IMR-90 (cell line): ENCODE measurements around the gene MORC1. TPM values are rescaled to one million over a fixed set of nuclear protein-coding genes. Genes with fewer than 3 reads are reported as not detected.

Experiments
- ATAC-seq: fragments of 200-7000 bp; cut with Tn5 transposase; 2 replicates; pipeline ENCODE4 v1.9.1; 2020; ENCODE audit warnings: low read depth, mild to moderate bottlenecking, moderate library complexity
- BruUV-seq: library from RNA; stranded (reverse); fragments of 400-500 nt; replicated peaks from 2 replicates; lab custom pipeline; 2021; lab: Mats Ljungman, UMichigan
- CTCF ChIA-PET: fragments of 300-600 bp; formaldehyde crosslinking; extraction: SDS; loops from one replicate; lab custom pipeline; 2021; ENCODE audit warnings: antibody characterized with exemption; lab: Yijun Ruan, JAX
- POLR2A ChIA-PET: fragments of 300-600 bp; sonication (Branson Sonifier 250); formaldehyde crosslinking; loops from one replicate; lab custom pipeline; 2022; ENCODE audit warnings: antibody characterized with exemption; ENCODE audit not compliant: unreplicated experiment; lab: Charles Lee
- DNase-seq: peaks from one replicate; pipeline ENCODE4 v3.0.0; 2013
- H2AFZ ChIP-seq: replicated peaks from 2 replicates; pipeline ENCODE3; 2013; ENCODE audit warnings: low read length, mild to moderate bottlenecking; ENCODE audit not compliant: poor library complexity
- H2AK5ac ChIP-seq: 2 replicates; pipeline ENCODE4 v1.6.1; 2013; ENCODE audit warnings: low read depth, low read length, inconsistent platforms
- H2AK9ac ChIP-seq: replicated peaks from 2 replicates; pipeline ENCODE3; 2013; ENCODE audit warnings: mild to moderate bottlenecking, low read depth, low read length, moderate library complexity; ENCODE audit not compliant: poor library complexity
- H2BK120ac ChIP-seq: 2 replicates; pipeline ENCODE4 v1.6.1; 2013; ENCODE audit warnings: low read depth, low read length, inconsistent platforms
- H2BK15ac ChIP-seq: 3 replicates; pipeline ENCODE4 v1.6.1; 2013; ENCODE audit warnings: low read depth, low read length, inconsistent platforms
- H2BK20ac ChIP-seq: 2 replicates; pipeline ENCODE4 v1.6.1; 2013; ENCODE audit warnings: low read depth, mild to moderate bottlenecking, inconsistent platforms, low read length, moderate library complexity
- H2BK5ac ChIP-seq: 2 replicates; pipeline ENCODE4 v1.6.1; 2013; ENCODE audit warnings: mild to moderate bottlenecking, low read depth, low read length, inconsistent platforms; ENCODE audit not compliant: poor library complexity, severe bottlenecking
- H3K14ac ChIP-seq: replicated peaks from 2 replicates; pipeline ENCODE4 v1.6.1; 2013; ENCODE audit warnings: low read depth, low read length, inconsistent platforms
- H3K18ac ChIP-seq: 2 replicates; pipeline ENCODE4 v1.6.1; 2013; ENCODE audit warnings: low read depth, low read length, control low read depth
- H3K23ac ChIP-seq: 2 replicates; pipeline ENCODE4 v1.6.1; 2013; ENCODE audit warnings: low read depth, low read length, inconsistent platforms
- H3K27ac ChIP-seq: 2 replicates; pipeline ENCODE4 v1.5.1; 2013; ENCODE audit warnings: mild to moderate bottlenecking, control low read depth, low read length; ENCODE audit not compliant: insufficient read depth
- H3K27me3 ChIP-seq: 2 replicates; pipeline ENCODE4 v1.6.1; 2013; ENCODE audit warnings: low read length; ENCODE audit not compliant: control insufficient read depth, insufficient read depth
- H3K36me3 ChIP-seq: 2 replicates; pipeline ENCODE4 v1.6.1; 2013; ENCODE audit warnings: low read length, mixed read lengths; ENCODE audit not compliant: control insufficient read depth, insufficient read depth
- H3K4ac ChIP-seq: 2 replicates; pipeline ENCODE4 v1.6.1; 2013; ENCODE audit warnings: low read depth, low read length, inconsistent platforms
- H3K4me1 ChIP-seq: 2 replicates; pipeline ENCODE4 v1.6.1; 2013; ENCODE audit warnings: low read length, mixed read lengths; ENCODE audit not compliant: control insufficient read depth, insufficient read depth
- H3K4me2 ChIP-seq: 2 replicates; pipeline ENCODE4 v1.6.1; 2013; ENCODE audit warnings: low read depth, mild to moderate bottlenecking, control low read depth, low read length, moderate library complexity
- H3K4me3 ChIP-seq: 2 replicates; pipeline ENCODE4 v1.5.1; 2013; ENCODE audit warnings: low read depth, mild to moderate bottlenecking, control low read depth, low read length, moderate library complexity; ENCODE audit not compliant: insufficient read depth
- H3K56ac ChIP-seq: 2 replicates; pipeline ENCODE4 v1.6.1; 2013; ENCODE audit warnings: low read length, inconsistent platforms; ENCODE audit not compliant: insufficient read depth; ENCODE audit errors: extremely low read depth
- H3K79me1 ChIP-seq, 2 experiments: 2 replicates each; pipeline ENCODE4 v1.6.1; 2013; ENCODE audit warnings: low read length in 2 of 2, inconsistent platforms in 1 of 2, low read depth in 1 of 2
- H3K9ac ChIP-seq: 2 replicates; pipeline ENCODE4 v1.6.1; 2013; ENCODE audit warnings: low read depth, low read length, control low read depth
- H3K9me1 ChIP-seq: 2 replicates; pipeline ENCODE4 v1.6.1; 2013; ENCODE audit warnings: low read length, inconsistent platforms; ENCODE audit not compliant: insufficient read depth
- H3K9me3 ChIP-seq: 2 replicates; pipeline ENCODE4 v1.6.1; 2013; ENCODE audit warnings: low read length; ENCODE audit not compliant: control insufficient read depth, insufficient read depth
- H4K20me1 ChIP-seq: 2 replicates; pipeline ENCODE4 v1.6.1; 2013; ENCODE audit warnings: low read length, inconsistent platforms; ENCODE audit not compliant: insufficient read depth
- H4K5ac ChIP-seq: 2 replicates; pipeline ENCODE4 v1.6.1; 2013; ENCODE audit warnings: mild to moderate bottlenecking, low read depth, low read length, control low read depth
- H4K8ac ChIP-seq, 2 experiments: 2 replicates each; pipeline ENCODE4 v1.6.1; 2013; ENCODE audit warnings: low read depth in 2 of 2, low read length in 2 of 2, control low read depth in 1 of 2, inconsistent platforms in 1 of 2
- H4K91ac ChIP-seq: 2 replicates; pipeline ENCODE4 v1.6.1; 2013; ENCODE audit warnings: low read depth, low read length, inconsistent platforms; ENCODE audit not compliant: insufficient read depth
- BHLHE40 ChIP-seq: fragments of 150-350 bp; IDR thresholded peaks from 2 replicates; pipeline ENCODE4 v1.6.1; 2016; ENCODE audit warnings: mild to moderate bottlenecking, low read depth, low read length
- CEBPB ChIP-seq: IDR thresholded peaks from 2 replicates; pipeline ENCODE4 v1.6.1; 2012; ENCODE audit warnings: low read depth, low read length, improper control_type of control experiment
- CHD1 ChIP-seq: IDR thresholded peaks from 2 replicates; pipeline ENCODE4 v1.6.1; 2012; ENCODE audit warnings: low read depth, low read length, improper control_type of control experiment
- CTCF ChIP-seq: conservative IDR thresholded peaks from 2 replicates; pipeline ENCODE4 v1.5.1; 2012; ENCODE audit warnings: mild to moderate bottlenecking, low read depth, low read length, improper control_type of control experiment
- ELK1 ChIP-seq: fragments of 150-350 bp; IDR thresholded peaks from 2 replicates; pipeline ENCODE4 v1.6.1; 2016; ENCODE audit warnings: low read depth, mild to moderate bottlenecking, low read length, moderate library complexity, borderline replicate concordance
- FOS ChIP-seq: fragments of 150-350 bp; IDR thresholded peaks from 2 replicates; pipeline ENCODE4 v1.6.1; 2016; ENCODE audit warnings: low read depth, low read length
- MAFK ChIP-seq: IDR thresholded peaks from 2 replicates; pipeline ENCODE4 v1.6.1; 2012; ENCODE audit warnings: low read depth, low read length, improper control_type of control experiment
- MAZ ChIP-seq: IDR thresholded peaks from 2 replicates; pipeline ENCODE4 v1.6.1; 2012; ENCODE audit warnings: low read depth, mild to moderate bottlenecking, low read length, improper control_type of control experiment, moderate library complexity, borderline replicate concordance
- MXI1 ChIP-seq: IDR thresholded peaks from 2 replicates; pipeline ENCODE4 v1.6.1; 2012; ENCODE audit warnings: low read depth, mild to moderate bottlenecking, low read length, moderate library complexity, borderline replicate concordance
- NFE2L2 ChIP-seq: fragments of 150-350 bp; IDR thresholded peaks from 2 replicates; pipeline ENCODE4 v1.6.1; 2016; ENCODE audit warnings: low read depth, mild to moderate bottlenecking, low read length
- POLR2A ChIP-seq: IDR thresholded peaks from 2 replicates; pipeline ENCODE4 v1.6.1; 2012; ENCODE audit warnings: mild to moderate bottlenecking, low read depth, low read length
- RAD21 ChIP-seq: IDR thresholded peaks from 2 replicates; pipeline ENCODE4 v1.6.1; 2012; ENCODE audit warnings: low read length, improper control_type of control experiment
- RCOR1 ChIP-seq: IDR thresholded peaks from 2 replicates; pipeline ENCODE4 v1.6.1; 2012; ENCODE audit warnings: mild to moderate bottlenecking, low read length, improper control_type of control experiment; ENCODE audit not compliant: insufficient replicate concordance
- RFX5 ChIP-seq: IDR thresholded peaks from 2 replicates; pipeline ENCODE4 v1.8.0; 2012; ENCODE audit warnings: low read depth, mild to moderate bottlenecking, low read length, moderate library complexity
- SMC3 ChIP-seq: fragments of 150-350 bp; IDR thresholded peaks from 2 replicates; pipeline ENCODE4 v1.6.1; 2016; ENCODE audit warnings: low read depth, mild to moderate bottlenecking, antibody characterized with exemption, low read length, moderate library complexity
- WGBS, 2 experiments: methylation state at CpG; one replicate each; pipeline versions ENCODE4 v1.1.5 to v1.1.7; 2013; ENCODE audit warnings: missing lambda C conversion rate in 2 of 2; ENCODE audit not compliant: insufficient read length in 1 of 2; ENCODE audit errors: extremely low coverage in 2 of 2; 5-methylcytosine and 5-hydroxymethylcytosine counted together
- dilution Hi-C: fragments of 300-500 bp; cut with HindIII; formaldehyde crosslinking; loops from one replicate; pipeline ENCODE4 v1.14.3; 2018; ENCODE audit warnings: low sequenced_read_pairs; ENCODE audit not compliant: unreplicated experiment
- in situ Hi-C: fragments of 300-500 bp; cut with MboI; formaldehyde crosslinking; loops from 3 replicates; pipeline ENCODE4 v1.14.3; 2019; ENCODE audit warnings: low sequenced_read_pairs, inconsistent platforms, mixed read lengths
- intact Hi-C: fragments of 100-400 bp; cut with micrococcal nuclease; formaldehyde crosslinking; loops from 2 replicates; pipeline ENCODE4 v1.10.0; 2022
- polyA plus RNA-seq, 3 experiments: library from polyadenylated mRNA; depleted of rRNA; stranded (reverse); fragments of >200 nt; gene quantifications; 2 replicates each; pipeline ENCODE4 v1.2.3, GENCODE V29; 2012; ENCODE audit warnings: low replicate concordance in 1 of 3
- total RNA-seq: library from RNA; depleted of rRNA; stranded (reverse); fragments of >200 nt; gene quantifications from 2 replicates; pipeline ENCODE4 v1.2.3, GENCODE V29; 2012
- TF ChIP-seq, protein P1 (sequence below): fragments of 150-350 bp; IDR thresholded peaks from 2 replicates; pipeline ENCODE4 v1.6.1; 2017; ENCODE audit warnings: mild to moderate bottlenecking, antibody characterized with exemption, low read length, low read depth

The MORC1 gene
- total and polyA plus RNA-seq, 2 of the 4 experiments (the other 2 are of a cell fraction) = not detected

DNA sequence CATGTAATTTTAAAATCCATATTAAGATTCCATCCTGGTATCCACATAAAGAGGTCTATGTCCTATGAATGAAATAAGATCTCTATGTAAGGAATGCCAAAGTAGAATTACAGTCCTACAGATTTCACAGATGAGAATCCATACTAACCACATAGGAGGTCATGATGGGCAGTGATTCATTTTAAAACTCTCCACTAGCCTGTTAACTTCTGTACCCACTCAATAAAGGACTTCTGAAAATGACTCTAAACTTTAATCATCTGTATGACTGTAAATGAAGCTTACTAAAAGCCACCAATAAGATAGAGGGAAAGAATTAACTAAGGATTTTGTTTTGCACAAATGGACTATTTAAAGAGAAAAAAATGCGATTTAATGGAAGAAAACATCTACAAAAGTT, 28.7 kb downstream of the MORC1 start:
- Histone ChIP-seq H2AK9ac (no peak overlapping the region), H3K9ac (no peak overlapping the region), H4K20me1 (no peaks in the 10 kb centered on the region), H3K27me3 (no peaks in the 10 kb centered on the region), H3K4me2 (no peak overlapping the region), H3K23ac (no peak overlapping the region), H3K4ac (no peak overlapping the region), H2AK5ac (no peak overlapping the region), H4K5ac (no peak overlapping the region), H2BK120ac (no peak overlapping the region), H3K4me1 (no peaks in the 10 kb centered on the region), H4K91ac (no peak overlapping the region), H4K8ac (no peak overlapping the region), H2BK20ac (no peak overlapping the region), H3K27ac (no peak overlapping the region), H2AFZ (no peak overlapping the region), H2BK5ac (no peak overlapping the region), H3K79me1 (no peaks in the 10 kb centered on the region), H2BK15ac (no peak overlapping the region), H3K36me3 (no peaks in the 10 kb centered on the region), H3K9me3 (no peaks in the 10 kb centered on the region), H3K18ac (no peak overlapping the region), H3K56ac (no peak overlapping the region), H3K4me3 (no peak overlapping the region), H3K14ac (no peak overlapping the region), H3K9me1 (no peaks in the 10 kb centered on the region)
- intact Hi-C loops = no loop called here
- no peak for DNase-seq
- CTCF ChIA-PET = no interaction called here
- in situ Hi-C loops = no loop called here
- no CpG with 5 or more reads among the region's 1 CpG for WGBS, 2 experiments
- POLR2A ChIA-PET = no interaction called here
- no peak for ATAC-seq
- dilution Hi-C loops = no loop called here
- BruUV-seq = no TSS peak
- TF ChIP-seq MXI1 (no peak), BHLHE40 (no peak), RAD21 (no peak), MAZ (no peak), CEBPB (no peak), MAFK (no peak), POLR2A (no peak), CHD1 (no peak), SMC3 (no peak), CTCF (no peak), RFX5 (no peak), ELK1 (no peak), NFE2L2 (no peak), FOS (no peak), RCOR1 (no peak)
- TF ChIP-seq, protein P1, sequence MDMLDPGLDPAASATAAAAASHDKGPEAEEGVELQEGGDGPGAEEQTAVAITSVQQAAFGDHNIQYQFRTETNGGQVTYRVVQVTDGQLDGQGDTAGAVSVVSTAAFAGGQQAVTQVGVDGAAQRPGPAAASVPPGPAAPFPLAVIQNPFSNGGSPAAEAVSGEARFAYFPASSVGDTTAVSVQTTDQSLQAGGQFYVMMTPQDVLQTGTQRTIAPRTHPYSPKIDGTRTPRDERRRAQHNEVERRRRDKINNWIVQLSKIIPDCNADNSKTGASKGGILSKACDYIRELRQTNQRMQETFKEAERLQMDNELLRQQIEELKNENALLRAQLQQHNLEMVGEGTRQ = no peak
